ENCODE results near the gene SKIDA1.

GRCh38 chr10:21526860-21527597 is 1.5 kb upstream of the SKIDA1 start:
- TF ChIP-seq CTCF (IDR thresholded peaks at IDR 0.05; ENCODE audit: low read length) = no peak
- no peak for TF ChIP-seq EZH2 (IDR thresholded peaks at IDR 0.05; ENCODE audit: borderline replicate concordance, low read length)
